ENCODE data around the gene DCAF15. TPM values are rescaled to one million over a fixed set of nuclear protein-coding genes. Genes with fewer than 3 reads are reported as not detected.

The DCAF15 gene
- total and polyA plus RNA-seq, 2 experiments from 2014 or later: 39.5 to 81.3 TPM

- TF ChIP-seq ZNF462 (CRISPR knock-in tag; IDR thresholded peaks at IDR 0.05) (no peak), STAT1 (IDR thresholded peaks at IDR 0.05; ENCODE audit: unreplicated experiment) (no peak), NANOG (IDR thresholded peaks at IDR 0.05; ENCODE audit: borderline replicate concordance) (no peak), JUNB (IDR thresholded peaks at IDR 0.05; ENCODE audit: unreplicated experiment) (no peak), EZH2phosphoT487 (IDR thresholded peaks at IDR 0.05; ENCODE audit: unreplicated experiment) (no peak), ZNF331 (CRISPR knock-in tag; IDR thresholded peaks at IDR 0.05; ENCODE audit: low read depth) (no peak), POLR2AphosphoS5 (IDR thresholded peaks at IDR 0.05; ENCODE audit: low read depth) (no peak)
These were observed 46.8 kb downstream of the DCAF15 start (continued) for GRCh38 chr19:13999085-13999484.

GRCh38 chr19:14000691-14001375 is 48.5 kb downstream of the DCAF15 start:
- peaks cover 22% of the 10 kb centered on the region for H3K4me1 Mint-ChIP-seq
- no peaks in the 10 kb centered on the region for H3K27me3 ChIP-seq (ENCODE audit: insufficient read depth)
- H3K27ac Mint-ChIP-seq: no peak overlapping the region
- H4K20me1 ChIP-seq (replicated peaks; ENCODE audit: insufficient read depth): no peaks in the 10 kb centered on the region
- no peak overlapping the region for H3K4me2 ChIP-seq
- 0 out of 2 replicates have a peak, but pooled peaks cover 6% of the 10 kb centered on the region for H3K36me3 ChIP-seq (ENCODE audit: insufficient read depth)
- no peak overlapping the region for H3K4me3 Mint-ChIP-seq
- no peak overlapping the region for H3K27ac ChIP-seq (ENCODE audit: low read depth)
- H3K36me3 Mint-ChIP-seq (ENCODE audit: low read depth): peaks cover 31% of the 10 kb centered on the region; the same call in 2 of the 3 replicates
- DNase-seq (ENCODE audit: low spot score): no peak
- TF ChIP-seq REST (IDR thresholded peaks at IDR 0.05; ENCODE audit: unreplicated experiment) (no peak), EZH2 (IDR thresholded peaks at IDR 0.05; ENCODE audit: low read depth, unreplicated experiment) (no peak), JUNB (IDR thresholded peaks at IDR 0.05; ENCODE audit: unreplicated experiment) (no peak), CREB1 (CRISPR knock-in tag; IDR thresholded peaks at IDR 0.05; ENCODE audit: low read depth) (no peak), ZNF331 (CRISPR knock-in tag; IDR thresholded peaks at IDR 0.05; ENCODE audit: low read depth) (no peak), ZNF114 (CRISPR knock-in tag; IDR thresholded peaks at IDR 0.05) (no peak), STAT1 (IDR thresholded peaks at IDR 0.05; ENCODE audit: unreplicated experiment) (no peak)
- H3K79me2 ChIP-seq (replicated peaks; ENCODE audit: insufficient read depth): peaks cover 41% of the 10 kb centered on the region
- peaks cover 20% of the 10 kb centered on the region; the same call in 2 of the 3 replicates for H3K9me3 Mint-ChIP-seq
- H2AFZ ChIP-seq: no peak overlapping the region
- no peak for ATAC-seq
- no peaks in the 10 kb centered on the region for H3K9me2 ChIP-seq (ENCODE audit: insufficient read depth)
- peaks cover 8% of the 10 kb centered on the region for H3K27me3 Mint-ChIP-seq (ENCODE audit: insufficient read depth, low read depth, poor library complexity)
- H3K4me3 ChIP-seq: no peak overlapping the region
- H3K4me1 ChIP-seq (ENCODE audit: insufficient read depth): peaks cover 16% of the 10 kb centered on the region
- peaks cover 9% of the 10 kb centered on the region; the same call in 1 of the 2 replicates for H3F3A ChIP-seq (replicated peaks; ENCODE audit: low read depth)

Measured in GM23338 (cell line).